HUES48 (cell line): Measurements from ENCODE around the gene CACNA2D2.

Experiments
- H3K27ac ChIP-seq: one replicate; pipeline ENCODE4 v1.7.0; 2013; ENCODE audit warnings: low read depth, low read length, inconsistent platforms
- H3K27me3 ChIP-seq: 2 replicates; pipeline ENCODE4 v1.6.1; 2013; ENCODE audit warnings: mild to moderate bottlenecking, low read length; ENCODE audit not compliant: control insufficient read depth, insufficient read depth
- H3K36me3 ChIP-seq: 2 replicates; pipeline ENCODE4 v1.6.1; 2013; ENCODE audit warnings: low read length; ENCODE audit not compliant: control insufficient read depth, insufficient read depth
- H3K4me1 ChIP-seq: 2 replicates; pipeline ENCODE4 v1.6.1; 2013; ENCODE audit warnings: mild to moderate bottlenecking, low read length; ENCODE audit not compliant: control insufficient read depth, insufficient read depth
- H3K4me3 ChIP-seq: 2 replicates; pipeline ENCODE4 v1.5.1; 2013; ENCODE audit warnings: mild to moderate bottlenecking, low read depth, low read length
- H3K9ac ChIP-seq: 2 replicates; pipeline ENCODE4 v1.6.1; 2013; ENCODE audit warnings: mild to moderate bottlenecking, low read depth, low read length, moderate library complexity
- H3K9me3 ChIP-seq: 2 replicates; pipeline ENCODE4 v1.6.1; 2013; ENCODE audit warnings: low read length; ENCODE audit not compliant: control insufficient read depth, insufficient read depth

Gene CACNA2D2

GRCh38 chr3:50410608-50411139 lies 92.8 kb downstream of the CACNA2D2 start:
- H3K9me3 ChIP-seq, result no peaks in the 10 kb centered on the region
- H3K4me3 ChIP-seq, result no peak overlapping the region
- H3K27me3 ChIP-seq, result no peaks in the 10 kb centered on the region
- H3K27ac ChIP-seq, result no peak overlapping the region
- no peak overlapping the region for H3K9ac ChIP-seq
- no peaks in the 10 kb centered on the region for H3K36me3 ChIP-seq
- H3K4me1 ChIP-seq, result no peaks in the 10 kb centered on the region

- no peak overlapping the region for H3K9ac ChIP-seq
- H3K9me3 ChIP-seq, result no peaks in the 10 kb centered on the region
- no peak overlapping the region for H3K4me3 ChIP-seq
- H3K27me3 ChIP-seq, result no peaks in the 10 kb centered on the region
- H3K4me1 ChIP-seq, result no peaks in the 10 kb centered on the region
- no peaks in the 10 kb centered on the region for H3K36me3 ChIP-seq
- H3K27ac ChIP-seq, result no peak overlapping the region
Measured at GRCh38 chr3:50410185-50410584, 93.2 kb downstream of the CACNA2D2 start.

- Histone ChIP-seq H3K9ac (no peak overlapping the region), H3K27ac (no peak overlapping the region), H3K36me3 (no peaks in the 10 kb centered on the region), H3K4me1 (no peaks in the 10 kb centered on the region), H3K9me3 (no peaks in the 10 kb centered on the region), H3K4me3 (no peak overlapping the region), H3K27me3 (peaks cover 7% of the 10 kb centered on the region)
Measured at GRCh38 chr3:50408443-50408944, 94.9 kb downstream of the CACNA2D2 start.

- no peaks in the 10 kb centered on the region for H3K9me3 ChIP-seq
- H3K36me3 ChIP-seq, result no peaks in the 10 kb centered on the region
- H3K27me3 ChIP-seq, result peaks cover 11% of the 10 kb centered on the region
- H3K4me3 ChIP-seq, result no peak overlapping the region
- no peaks in the 10 kb centered on the region for H3K4me1 ChIP-seq
- no peak overlapping the region for H3K27ac ChIP-seq
- H3K9ac ChIP-seq, result no peak overlapping the region
Measured at GRCh38 chr3:50406487-50406886, 96.9 kb downstream of the CACNA2D2 start.

GRCh38 chr3:50405249-50405648 lies 98.2 kb downstream of the CACNA2D2 start:
- H3K9me3 ChIP-seq, result no peaks in the 10 kb centered on the region
- no peaks in the 10 kb centered on the region for H3K36me3 ChIP-seq
- H3K4me3 ChIP-seq, result no peak overlapping the region
- H3K9ac ChIP-seq, result no peak overlapping the region
- no peak overlapping the region for H3K27ac ChIP-seq
- peaks cover 11% of the 10 kb centered on the region for H3K27me3 ChIP-seq
- no peaks in the 10 kb centered on the region for H3K4me1 ChIP-seq

GRCh38 chr3:50401978-50402595 lies 101.3 kb downstream of the CACNA2D2 start:
- H3K27ac ChIP-seq, result no peak overlapping the region
- H3K4me1 ChIP-seq, result no peaks in the 10 kb centered on the region
- peaks cover 11% of the 10 kb centered on the region for H3K27me3 ChIP-seq
- no peaks in the 10 kb centered on the region for H3K9me3 ChIP-seq
- H3K36me3 ChIP-seq, result no peaks in the 10 kb centered on the region
- H3K9ac ChIP-seq, result no peak overlapping the region
- no peak overlapping the region for H3K4me3 ChIP-seq

- no peaks in the 10 kb centered on the region for H3K36me3 ChIP-seq
- H3K27ac ChIP-seq, result no peak overlapping the region
- H3K9ac ChIP-seq, result no peak overlapping the region
- H3K4me1 ChIP-seq, result no peaks in the 10 kb centered on the region
- H3K27me3 ChIP-seq, result no peaks in the 10 kb centered on the region; the same call in 1 of the 2 replicates
- H3K9me3 ChIP-seq, result no peaks in the 10 kb centered on the region
- H3K4me3 ChIP-seq, result no peak overlapping the region
Measured at GRCh38 chr3:50396502-50396901, 106.9 kb downstream of the CACNA2D2 start.

- Histone ChIP-seq H3K4me3 (no peak overlapping the region), H3K4me1 (no peaks in the 10 kb centered on the region), H3K9me3 (no peaks in the 10 kb centered on the region), H3K36me3 (no peaks in the 10 kb centered on the region), H3K27ac (no peak overlapping the region), H3K27me3 (no peaks in the 10 kb centered on the region; the same call in 1 of the 2 replicates), H3K9ac (no peak overlapping the region)
Measured at GRCh38 chr3:50395070-50395860, 108.2 kb downstream of the CACNA2D2 start.

GRCh38 chr3:50393061-50393460 lies 110.4 kb downstream of the CACNA2D2 start:
- Histone ChIP-seq H3K27me3 (no peaks in the 10 kb centered on the region; the same call in 1 of the 2 replicates), H3K9me3 (no peaks in the 10 kb centered on the region), H3K27ac (no peak overlapping the region), H3K4me1 (no peaks in the 10 kb centered on the region), H3K9ac (no peak overlapping the region), H3K36me3 (no peaks in the 10 kb centered on the region), H3K4me3 (no peak overlapping the region)

GRCh38 chr3:50392101-50392715 lies 111.2 kb downstream of the CACNA2D2 start:
- Histone ChIP-seq H3K4me3 (no peak overlapping the region), H3K36me3 (no peaks in the 10 kb centered on the region), H3K4me1 (no peaks in the 10 kb centered on the region), H3K27me3 (no peaks in the 10 kb centered on the region; the same call in 1 of the 2 replicates), H3K9ac (no peak overlapping the region), H3K9me3 (no peaks in the 10 kb centered on the region), H3K27ac (no peak overlapping the region)
